NB4 (cell line): ENCODE measurements around the gene FNDC4.
A peak's percentile ranks its signal among the peaks of the same experiment; 100 is the strongest.

ENCODE experiments used
- DNase-seq: peaks from one replicate; pipeline ENCODE4 v3.0.0; 2010; ENCODE audit warnings: low read depth
- H3K4me3 ChIP-seq: one replicate; pipeline ENCODE4 v1.5.1; 2011; ENCODE audit warnings: mild to moderate bottlenecking, low read depth, low read length, moderate library complexity
- MYC ChIP-seq: IDR thresholded peaks from 2 replicates; pipeline ENCODE4 v1.6.1; 2011; ENCODE audit warnings: low read depth, low read length
- POLR2A ChIP-seq: IDR thresholded peaks from 2 replicates; pipeline ENCODE4 v1.6.1; 2011; ENCODE audit warnings: mild to moderate bottlenecking; ENCODE audit not compliant: insufficient read length; ENCODE audit errors: extremely low read depth
- TF ChIP-seq, protein P1 (sequence below): IDR thresholded peaks from one replicate; pipeline ENCODE4 v1.5.1; 2012; ENCODE audit warnings: low read depth, low read length
- TF ChIP-seq, protein P2 (sequence below): IDR thresholded peaks from 2 replicates; pipeline ENCODE4 v1.6.1; 2011; ENCODE audit warnings: low read depth, low read length

FNDC4 gene

DNA sequence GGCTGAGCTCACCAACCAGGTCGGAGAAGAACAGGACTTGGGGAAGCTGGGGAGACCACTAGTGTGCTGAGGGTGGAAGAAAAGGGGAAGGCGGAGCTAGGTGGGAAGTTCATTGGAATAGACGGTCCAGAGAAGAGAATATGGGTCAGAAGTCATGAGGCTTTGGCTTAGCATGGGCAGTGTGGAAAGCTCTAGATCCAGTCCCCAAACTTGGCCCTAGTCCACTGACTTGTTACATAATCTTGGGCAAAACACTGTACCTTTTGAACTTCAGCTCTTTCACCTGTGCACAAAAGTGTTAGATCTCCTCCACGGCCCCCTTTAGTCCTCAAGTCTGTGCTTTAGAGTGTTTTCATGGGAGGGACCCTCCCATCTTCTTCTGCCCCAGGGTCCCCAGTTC, 12.3 kb upstream of the FNDC4 start:
- no peak for DNase-seq
- TF ChIP-seq, protein P1, sequence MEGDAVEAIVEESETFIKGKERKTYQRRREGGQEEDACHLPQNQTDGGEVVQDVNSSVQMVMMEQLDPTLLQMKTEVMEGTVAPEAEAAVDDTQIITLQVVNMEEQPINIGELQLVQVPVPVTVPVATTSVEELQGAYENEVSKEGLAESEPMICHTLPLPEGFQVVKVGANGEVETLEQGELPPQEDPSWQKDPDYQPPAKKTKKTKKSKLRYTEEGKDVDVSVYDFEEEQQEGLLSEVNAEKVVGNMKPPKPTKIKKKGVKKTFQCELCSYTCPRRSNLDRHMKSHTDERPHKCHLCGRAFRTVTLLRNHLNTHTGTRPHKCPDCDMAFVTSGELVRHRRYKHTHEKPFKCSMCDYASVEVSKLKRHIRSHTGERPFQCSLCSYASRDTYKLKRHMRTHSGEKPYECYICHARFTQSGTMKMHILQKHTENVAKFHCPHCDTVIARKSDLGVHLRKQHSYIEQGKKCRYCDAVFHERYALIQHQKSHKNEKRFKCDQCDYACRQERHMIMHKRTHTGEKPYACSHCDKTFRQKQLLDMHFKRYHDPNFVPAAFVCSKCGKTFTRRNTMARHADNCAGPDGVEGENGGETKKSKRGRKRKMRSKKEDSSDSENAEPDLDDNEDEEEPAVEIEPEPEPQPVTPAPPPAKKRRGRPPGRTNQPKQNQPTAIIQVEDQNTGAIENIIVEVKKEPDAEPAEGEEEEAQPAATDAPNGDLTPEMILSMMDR, result no peak
- TF ChIP-seq, protein P2, sequence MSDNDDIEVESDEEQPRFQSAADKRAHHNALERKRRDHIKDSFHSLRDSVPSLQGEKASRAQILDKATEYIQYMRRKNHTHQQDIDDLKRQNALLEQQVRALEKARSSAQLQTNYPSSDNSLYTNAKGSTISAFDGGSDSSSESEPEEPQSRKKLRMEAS, result no peak
- TF ChIP-seq MYC (no peak), POLR2A (no peak)
- no peak overlapping the region for H3K4me3 ChIP-seq

DNA sequence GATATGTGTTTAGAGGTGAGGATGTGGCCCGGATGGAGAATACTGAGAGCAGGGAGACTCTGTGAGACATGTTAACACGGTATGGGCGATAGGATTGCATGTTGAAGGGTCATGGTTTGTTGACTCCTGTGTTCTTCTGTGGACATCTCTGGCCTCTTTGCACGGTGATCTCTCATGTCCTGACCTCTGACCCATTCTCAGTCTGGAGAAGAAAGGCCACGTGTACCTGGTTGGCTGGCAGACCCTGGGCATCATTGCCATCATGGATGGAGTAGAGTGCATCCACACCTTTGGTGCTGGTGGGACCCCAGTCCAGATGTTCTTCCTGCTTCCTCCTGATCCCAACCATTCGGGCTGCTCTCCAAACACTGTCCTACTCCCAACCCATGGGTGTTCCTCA, 11.6 kb upstream of the FNDC4 start:
- no peak overlapping the region for H3K4me3 ChIP-seq
- no peak for DNase-seq
- TF ChIP-seq, protein P2, result no peak

DNA sequence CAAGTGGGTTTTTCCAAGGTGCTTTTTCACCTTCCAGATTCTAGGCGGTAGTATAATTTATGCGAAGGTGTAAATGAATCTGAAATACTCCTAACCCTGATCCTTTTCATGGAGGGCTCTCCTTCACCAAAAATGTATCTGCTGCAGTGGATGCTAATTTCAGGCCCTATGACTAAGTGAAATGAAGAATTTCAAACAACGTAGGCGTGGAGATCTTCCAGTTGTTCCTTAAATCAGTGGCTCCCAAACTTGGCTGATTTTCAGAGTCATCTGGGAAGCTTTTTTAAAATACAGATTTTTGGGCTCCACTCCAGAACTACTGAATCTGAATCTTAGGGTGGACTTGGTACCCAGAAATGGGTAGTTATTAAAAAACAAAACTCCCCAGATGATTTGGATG, 7.1 kb upstream of the FNDC4 start:
- H3K4me3 ChIP-seq, result no peak overlapping the region
- no peak for DNase-seq
- TF ChIP-seq, protein P2, result no peak
- TF ChIP-seq MYC (no peak), POLR2A (no peak)
- TF ChIP-seq, protein P1, result no peak

DNA sequence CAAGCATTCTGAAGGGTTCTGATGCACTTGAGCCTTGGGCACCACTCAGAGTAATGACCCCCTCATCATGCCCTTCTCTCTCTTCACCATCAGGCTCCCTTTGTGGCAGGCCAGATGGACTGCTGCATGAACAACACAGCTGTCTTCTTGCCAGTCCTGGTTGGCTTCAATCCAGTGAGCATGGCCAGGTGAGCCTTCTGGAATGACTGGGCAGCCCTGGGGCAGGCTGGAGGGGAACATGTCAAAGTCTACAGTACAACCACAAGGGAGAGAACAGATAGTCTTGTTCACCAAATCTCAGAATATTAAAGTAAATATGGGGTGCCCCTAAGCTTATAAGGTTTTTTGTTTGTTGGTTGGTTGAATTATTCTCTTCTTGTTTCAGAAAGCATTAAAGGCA, 6.0 kb upstream of the FNDC4 start:
- no peak for DNase-seq
- no peak overlapping the region for H3K4me3 ChIP-seq
- TF ChIP-seq POLR2A, result no peak
- TF ChIP-seq, protein P2, result no peak
- TF ChIP-seq, protein P1, result no peak

DNA sequence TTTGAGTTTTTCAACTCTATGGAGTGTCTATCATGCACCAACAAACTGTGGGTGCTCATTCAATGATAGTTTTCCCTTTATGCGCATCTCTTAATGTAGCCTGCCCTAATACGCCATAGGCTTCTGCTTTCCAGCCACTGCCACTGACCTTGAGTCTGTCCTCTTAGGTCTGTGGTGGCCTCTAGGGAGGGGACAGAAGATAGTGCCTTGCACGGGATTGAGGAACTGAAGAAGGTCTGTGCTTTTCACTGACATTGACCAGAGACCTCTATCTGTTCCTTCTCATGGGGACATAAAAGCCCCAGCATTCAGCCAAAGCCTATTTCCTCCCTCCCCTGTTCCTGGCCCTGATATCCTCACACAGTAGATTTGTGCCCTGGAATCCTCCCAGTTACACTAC, 4.0 kb upstream of the FNDC4 start:
- DNase-seq, result peak; percentile 23
- H3K4me3 ChIP-seq, result no peak overlapping the region
- no peak for TF ChIP-seq MYC
- TF ChIP-seq POLR2A, result no peak
- TF ChIP-seq, protein P1, result no peak
- TF ChIP-seq, protein P2, result no peak

DNA sequence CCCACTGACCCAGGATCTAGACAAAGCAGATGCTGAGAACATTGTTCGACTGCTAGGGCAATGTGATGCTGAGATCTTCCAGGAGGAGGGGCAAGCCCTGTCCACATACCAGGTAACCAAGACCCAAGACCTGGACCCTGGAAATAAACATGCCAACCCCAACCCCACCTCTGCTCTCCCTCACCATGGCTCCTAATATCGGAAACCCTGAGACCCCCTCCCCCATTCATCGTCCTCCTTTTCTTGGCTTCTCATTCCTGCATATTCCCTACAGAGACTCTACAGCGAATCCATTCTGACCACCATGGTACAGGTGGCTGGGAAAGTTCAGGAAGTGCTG, 2.3 kb upstream of the FNDC4 start:
- TF ChIP-seq, protein P2, result no peak
- H3K4me3 ChIP-seq, result no peak overlapping the region
- DNase-seq, result no peak
